Small intestine (tissue), 7 donors: ENCODE results near the gene SOCS2. TPM values are rescaled to one million over a fixed set of nuclear protein-coding genes. Genes with fewer than 3 reads are reported as not detected.

Source experiments
- DNase-seq, 2 donors: peaks; one replicate each; pipeline versions ENCODE4 v3.0.0 to v3.0.0-alpha.2; 2013
- FAIRE-seq: peaks from 2 replicates; lab custom pipeline; 2012; peaks lifted over from hg19 to GRCh38; lab: Jason Lieb, UNC
- H3K27ac ChIP-seq, 3 donors: one replicate each; pipeline ENCODE4 v1.5.1; 2013; ENCODE audit warnings: low read length in 2 of 3, mild to moderate bottlenecking in 2 of 3, control low read depth in 1 of 3, inconsistent platforms in 1 of 3, low read depth in 1 of 3, moderate library complexity in 1 of 3
- H3K27me3 ChIP-seq, 3 donors: one replicate each; pipeline ENCODE4 v1.6.1; 2013; ENCODE audit warnings: low read length in 3 of 3, inconsistent platforms in 1 of 3; ENCODE audit not compliant: control insufficient read depth in 3 of 3, insufficient read depth in 3 of 3
- H3K36me3 ChIP-seq, 3 donors: one replicate each; pipeline ENCODE4 v1.6.1; 2013; ENCODE audit warnings: low read length in 3 of 3, inconsistent platforms in 1 of 3, low read depth in 1 of 3, mild to moderate bottlenecking in 1 of 3, moderate library complexity in 1 of 3; ENCODE audit not compliant: control insufficient read depth in 3 of 3, insufficient read depth in 2 of 3
- H3K4me1 ChIP-seq, 3 donors: one replicate each; pipeline ENCODE4 v1.6.1; 2013; ENCODE audit warnings: low read length in 2 of 3, inconsistent platforms in 1 of 3, low read depth in 1 of 3, mild to moderate bottlenecking in 1 of 3, moderate library complexity in 1 of 3; ENCODE audit not compliant: control insufficient read depth in 3 of 3, insufficient read depth in 2 of 3
- H3K4me3 ChIP-seq, 3 donors: one replicate each; pipeline ENCODE4 v1.5.1; 2013; ENCODE audit warnings: low read length in 3 of 3, control low read depth in 1 of 3, inconsistent platforms in 1 of 3, low read depth in 1 of 3, mild to moderate bottlenecking in 1 of 3, moderate library complexity in 1 of 3
- H3K9me3 ChIP-seq, 2 donors: one replicate each; pipeline ENCODE4 v1.6.1; 2013; ENCODE audit warnings: low read depth in 1 of 2, low read length in 1 of 2; ENCODE audit not compliant: control insufficient read depth in 2 of 2, insufficient read depth in 1 of 2
- WGBS, 3 donors: extraction: QIAGEN DNeasy Blood & Tissue Kit; methylation state at CpG; one replicate each; pipeline ENCODE4 v1.1.7; 2013; 5-methylcytosine and 5-hydroxymethylcytosine counted together
- polyA plus RNA-seq, 4 donors: library from polyadenylated mRNA; stranded (reverse) in 3 of 4; unstranded in 1 of 4; fragments of 200-250 nt in 3 of 4; fragments of 120-200 nt in 1 of 4; gene quantifications; one replicate each; pipeline versions ENCODE4 v1.2.1 to v1.2.3, GENCODE V29; 2013
- donor health status: healthy with polysubstance abuse.
- donor health status: control.
- donor health status: control.
- donor health status: Bipolar disorder and iron deficiency.
- donor health status: healthy.

Gene SOCS2
- polyA plus RNA-seq, 4 donors, result 10.8 to 31.8 (median 13.2) TPM

GRCh38 chr12:93536766-93537488, 35.5 kb upstream of the SOCS2 start:
- no peak for FAIRE-seq
- 55 to 72% (median 60%) methylated on average over 5 of the region's 5 CpGs for WGBS, 3 donors

GRCh38 chr12:93537769-93538168, 34.7 kb upstream of the SOCS2 start:
- Histone ChIP-seq H3K27me3 (no peaks in the 10 kb centered on the region), H3K27ac (no peak overlapping the region), H3K4me3 (no peak overlapping the region), H3K4me1 (no peaks in the 10 kb centered on the region), H3K36me3 (peaks cover 0 to under 1% (median 0%) of the 10 kb centered on the region in 3 donors), H3K9me3 (no peaks in the 10 kb centered on the region)
- FAIRE-seq (no peak), DNase-seq (no peak)
- WGBS, 3 donors, result 93 to 98% (median 94%) methylated on average over 5 of the region's 5 CpGs

More at GRCh38 chr12:93536766-93537488, 35.5 kb upstream of the SOCS2 start:
- Histone ChIP-seq H3K9me3 (no peaks in the 10 kb centered on the region), H3K27me3 (no peaks in the 10 kb centered on the region), H3K4me1 (no peaks in the 10 kb centered on the region), H3K27ac (no peak overlapping the region), H3K36me3 (no peaks in the 10 kb centered on the region), H3K4me3 (no peak overlapping the region)
- no peak for DNase-seq

- no peaks in the 10 kb centered on the region for H3K9me3 ChIP-seq
- H3K36me3 ChIP-seq, result peaks cover 0 to 5% (median 0%) of the 10 kb centered on the region in 3 donors
- 89 to 96% (median 95%) methylated on average over 4 of the region's 4 CpGs for WGBS, 3 donors
- no peak overlapping the region for H3K27ac ChIP-seq
- DNase-seq (no peak), FAIRE-seq (no peak)
- H3K4me1 ChIP-seq, result no peaks in the 10 kb centered on the region
- H3K27me3 ChIP-seq, result no peaks in the 10 kb centered on the region
- H3K4me3 ChIP-seq, result no peak overlapping the region
Measured at GRCh38 chr12:93539821-93540220, 32.7 kb upstream of the SOCS2 start.

- DNase-seq (no peak), FAIRE-seq (no peak)
- WGBS, 3 donors, result 80 to 92% (median 88%) methylated on average over 1 of the region's 1 CpG
- no peak overlapping the region for H3K4me3 ChIP-seq
- no peaks in the 10 kb centered on the region for H3K27me3 ChIP-seq
- no peak overlapping the region for H3K27ac ChIP-seq
- H3K4me1 ChIP-seq, result no peaks in the 10 kb centered on the region
- no peaks in the 10 kb centered on the region for H3K9me3 ChIP-seq
- H3K36me3 ChIP-seq, result peaks cover 0 to 5% (median 0%) of the 10 kb centered on the region in 3 donors
Measured at GRCh38 chr12:93540466-93540865, 32.0 kb upstream of the SOCS2 start.

- H3K36me3 ChIP-seq, result peaks cover 0 to 5% (median 0%) of the 10 kb centered on the region in 3 donors
- DNase-seq, result no peak
- H3K4me3 ChIP-seq, result no peak overlapping the region
- no peaks in the 10 kb centered on the region for H3K27me3 ChIP-seq
- WGBS, 3 donors, result 54 to 60% (median 59%) methylated on average over 4 of the region's 4 CpGs
- no peaks in the 10 kb centered on the region for H3K9me3 ChIP-seq
- H3K27ac ChIP-seq, result no peak overlapping the region
- FAIRE-seq, result no peak
- no peaks in the 10 kb centered on the region for H3K4me1 ChIP-seq
Measured at GRCh38 chr12:93541578-93542225, 30.8 kb upstream of the SOCS2 start.

- FAIRE-seq, result no peak
Measured at GRCh38 chr12:93547778-93548177, 24.7 kb upstream of the SOCS2 start.

GRCh38 chr12:93549174-93549573, 23.3 kb upstream of the SOCS2 start:
- Histone ChIP-seq H3K9me3 (peaks cover 0 to 3% of the 10 kb centered on the region in 2 donors), H3K27ac (no peak overlapping the region), H3K4me3 (no peak overlapping the region), H3K27me3 (no peaks in the 10 kb centered on the region), H3K36me3 (peaks cover 0 to 5% (median 0%) of the 10 kb centered on the region in 3 donors), H3K4me1 (no peaks in the 10 kb centered on the region)
- DNase-seq (no peak), FAIRE-seq (no peak)
- WGBS, 3 donors, result 78 to 88% (median 83%) methylated on average over 6 of the region's 6 CpGs

More at GRCh38 chr12:93547778-93548177, 24.7 kb upstream of the SOCS2 start:
- Histone ChIP-seq H3K27me3 (no peaks in the 10 kb centered on the region), H3K4me1 (no peaks in the 10 kb centered on the region), H3K9me3 (no peaks in the 10 kb centered on the region), H3K27ac (no peak overlapping the region), H3K36me3 (peaks cover 0 to 9% (median 0%) of the 10 kb centered on the region in 3 donors), H3K4me3 (no peak overlapping the region)
- DNase-seq, result no peak
- WGBS, 3 donors, result 87 to 89% (median 88%) methylated on average over 2 of the region's 2 CpGs

- WGBS, 3 donors, result 79 to 87% (median 82%) methylated on average over 11 of the region's 11 CpGs
- Histone ChIP-seq H3K27ac (no peak overlapping the region), H3K4me3 (no peak overlapping the region), H3K27me3 (no peaks in the 10 kb centered on the region), H3K9me3 (peaks cover 0 to 3% of the 10 kb centered on the region in 2 donors), H3K36me3 (peaks cover 0 to 5% (median 0%) of the 10 kb centered on the region in 3 donors), H3K4me1 (no peaks in the 10 kb centered on the region)
- DNase-seq (no peak), FAIRE-seq (no peak)
Measured at GRCh38 chr12:93550748-93551611, 21.5 kb upstream of the SOCS2 start.
